ENCODE data around the gene OXTR.

- TF ChIP-seq, protein P1, sequence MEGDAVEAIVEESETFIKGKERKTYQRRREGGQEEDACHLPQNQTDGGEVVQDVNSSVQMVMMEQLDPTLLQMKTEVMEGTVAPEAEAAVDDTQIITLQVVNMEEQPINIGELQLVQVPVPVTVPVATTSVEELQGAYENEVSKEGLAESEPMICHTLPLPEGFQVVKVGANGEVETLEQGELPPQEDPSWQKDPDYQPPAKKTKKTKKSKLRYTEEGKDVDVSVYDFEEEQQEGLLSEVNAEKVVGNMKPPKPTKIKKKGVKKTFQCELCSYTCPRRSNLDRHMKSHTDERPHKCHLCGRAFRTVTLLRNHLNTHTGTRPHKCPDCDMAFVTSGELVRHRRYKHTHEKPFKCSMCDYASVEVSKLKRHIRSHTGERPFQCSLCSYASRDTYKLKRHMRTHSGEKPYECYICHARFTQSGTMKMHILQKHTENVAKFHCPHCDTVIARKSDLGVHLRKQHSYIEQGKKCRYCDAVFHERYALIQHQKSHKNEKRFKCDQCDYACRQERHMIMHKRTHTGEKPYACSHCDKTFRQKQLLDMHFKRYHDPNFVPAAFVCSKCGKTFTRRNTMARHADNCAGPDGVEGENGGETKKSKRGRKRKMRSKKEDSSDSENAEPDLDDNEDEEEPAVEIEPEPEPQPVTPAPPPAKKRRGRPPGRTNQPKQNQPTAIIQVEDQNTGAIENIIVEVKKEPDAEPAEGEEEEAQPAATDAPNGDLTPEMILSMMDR (conservative IDR thresholded peaks at IDR 0.05; ENCODE audit: low read depth, low read length) = 0 out of 2 replicates have a peak, but pooled peaks have one; percentile 8
- no peak for TF ChIP-seq EZH2 (IDR thresholded peaks at IDR 0.05; ENCODE audit: low read length, unreplicated experiment)
Measured at GRCh38 chr3:8739757-8740504, 29.5 kb downstream of the OXTR start.

Measured in PC-3 (cell line).